Nephron (organoid): ENCODE results near the gene OCA2.
A peak's percentile ranks its signal among the peaks of the same experiment; 100 is the strongest.

Experiments used
- H3K27ac Mint-ChIP-seq, 3 experiments: 2 replicates each; pipeline ENCODE4 v1.8.0; 2020; ENCODE audit warnings: mixed read lengths in 3 of 3, mild to moderate bottlenecking in 2 of 3, moderate library complexity in 1 of 3
- H3K27me3 Mint-ChIP-seq: 2 replicates; pipeline ENCODE4 v1.8.0; 2021; ENCODE audit warnings: low read depth, mild to moderate bottlenecking, moderate library complexity, mixed read lengths
- H3K36me3 Mint-ChIP-seq: 2 replicates; pipeline ENCODE4 v1.8.0; 2020; ENCODE audit warnings: low read depth, mixed read lengths
- H3K4me1 Mint-ChIP-seq: 2 replicates; pipeline ENCODE4 v1.8.0; 2020; ENCODE audit warnings: mixed read lengths
- H3K4me3 Mint-ChIP-seq, 3 experiments: 2 replicates each; pipeline ENCODE4 v1.8.0; 2020; ENCODE audit warnings: mild to moderate bottlenecking in 3 of 3, mixed read lengths in 3 of 3, moderate library complexity in 2 of 3
- H3K9me3 Mint-ChIP-seq: 2 replicates; pipeline ENCODE4 v1.8.0; 2020; ENCODE audit warnings: mixed read lengths
- CTCF ChIP-seq, 3 experiments: fragments of 200-600 bp; sonication (generic); IDR thresholded peaks; one replicate each; pipeline ENCODE4 v1.5.0; 2021; ENCODE audit warnings: antibody characterized with exemption in 3 of 3; ENCODE audit not compliant: unreplicated experiment in 3 of 3

Gene OCA2

DNA sequence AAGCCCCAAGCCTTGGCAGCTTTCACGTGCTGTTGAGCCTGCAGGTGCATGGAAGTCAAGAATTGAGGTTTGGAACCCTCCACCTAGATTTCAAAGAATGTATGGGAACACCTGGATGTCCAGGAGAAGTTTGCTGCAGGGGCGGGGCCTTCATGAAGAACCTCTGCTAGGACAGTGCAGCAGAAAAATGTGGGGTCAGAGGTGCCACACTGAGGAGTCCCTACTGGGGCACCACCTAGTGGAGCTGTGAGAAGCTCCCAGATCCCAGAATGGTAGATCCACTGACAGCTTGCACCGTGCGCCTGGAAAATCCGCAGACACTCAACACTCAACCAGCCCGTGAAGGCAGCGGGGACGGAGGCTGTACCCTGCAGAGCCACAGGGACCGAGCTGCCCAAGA lies 201.6 kb downstream of the OCA2 start:
- Mint-ChIP-seq H3K27ac (no peak overlapping the region), H3K9me3 (peaks cover 30% of the 10 kb centered on the region), H3K27me3 (no peaks in the 10 kb centered on the region), H3K36me3 (peaks cover 23% of the 10 kb centered on the region), H3K4me1 (no peaks in the 10 kb centered on the region), H3K4me3 (no peak overlapping the region)
- no peak for TF ChIP-seq CTCF (IDR thresholded peaks at IDR 0.05; ENCODE audit: unreplicated experiment in 3 of 3)

- Mint-ChIP-seq H3K4me1 (no peaks in the 10 kb centered on the region), H3K36me3 (peaks cover 29% of the 10 kb centered on the region)
Observed at GRCh38 chr15:27894645-27895044, 204.5 kb downstream of the OCA2 start.

GRCh38 chr15:27889258-27889657 lies 209.9 kb downstream of the OCA2 start:
- Mint-ChIP-seq H3K4me3 (no peak overlapping the region), H3K9me3 (peaks cover 62% of the 10 kb centered on the region), H3K27ac (no peak overlapping the region), H3K4me1 (peaks cover 17% of the 10 kb centered on the region), H3K27me3 (peaks cover 4% of the 10 kb centered on the region), H3K36me3 (peaks cover 13% of the 10 kb centered on the region)
- no peak for TF ChIP-seq CTCF (IDR thresholded peaks at IDR 0.05; ENCODE audit: unreplicated experiment in 3 of 3)

More at GRCh38 chr15:27894645-27895044, 204.5 kb downstream of the OCA2 start:
- no peaks in the 10 kb centered on the region for H3K27me3 Mint-ChIP-seq
- no peak overlapping the region for H3K4me3 Mint-ChIP-seq
- no peak overlapping the region for H3K27ac Mint-ChIP-seq
- no peak for TF ChIP-seq CTCF (IDR thresholded peaks at IDR 0.05; ENCODE audit: unreplicated experiment in 3 of 3)
- peaks cover 54% of the 10 kb centered on the region for H3K9me3 Mint-ChIP-seq

GRCh38 chr15:27885201-27885600 lies 213.9 kb downstream of the OCA2 start:
- Mint-ChIP-seq H3K27me3 (peaks cover 4% of the 10 kb centered on the region), H3K9me3 (peaks cover 52% of the 10 kb centered on the region), H3K27ac (peak overlapping the region in 2 of 3 experiments; percentile 11 to 44), H3K4me3 (no peak overlapping the region), H3K4me1 (peaks cover 17% of the 10 kb centered on the region), H3K36me3 (peaks cover 6% of the 10 kb centered on the region)
- no peak for TF ChIP-seq CTCF (IDR thresholded peaks at IDR 0.05; ENCODE audit: unreplicated experiment in 3 of 3)

- TF ChIP-seq CTCF (IDR thresholded peaks at IDR 0.05; ENCODE audit: unreplicated experiment in 3 of 3): no peak
- Mint-ChIP-seq H3K36me3 (peaks cover 6% of the 10 kb centered on the region), H3K4me3 (peak overlapping the region in 2 of 3 experiments; percentile 10 to 64), H3K27ac (peak overlapping the region; percentile 44 to 61 (median 45)), H3K27me3 (peaks cover 4% of the 10 kb centered on the region), H3K4me1 (peaks cover 17% of the 10 kb centered on the region), H3K9me3 (peaks cover 51% of the 10 kb centered on the region)
Observed at GRCh38 chr15:27884726-27885125, 214.4 kb downstream of the OCA2 start.

DNA sequence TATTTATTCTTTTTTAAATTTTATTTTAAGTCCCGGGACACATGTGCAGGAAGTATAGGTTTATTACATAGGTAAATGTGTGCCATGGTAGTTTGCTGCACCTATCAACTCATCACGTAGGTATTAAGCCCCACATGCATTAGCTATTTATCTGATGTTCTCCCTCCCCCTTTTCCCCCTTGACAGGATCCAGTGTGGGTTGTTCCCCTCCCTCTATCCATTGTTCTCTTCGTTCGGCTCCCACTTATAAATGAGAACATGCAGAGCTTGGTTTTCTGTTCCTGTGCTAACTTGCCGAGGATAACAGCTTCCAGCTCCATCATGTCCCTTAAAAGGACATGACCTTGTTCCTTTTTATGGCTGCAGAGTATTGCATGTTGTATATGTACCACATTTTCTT lies 220.3 kb downstream of the OCA2 start:
- Mint-ChIP-seq H3K4me1 (no peaks in the 10 kb centered on the region), H3K27me3 (peaks cover 7% of the 10 kb centered on the region), H3K4me3 (no peak overlapping the region), H3K36me3 (peaks cover 6% of the 10 kb centered on the region), H3K9me3 (peaks cover 34% of the 10 kb centered on the region), H3K27ac (no peak overlapping the region)
- TF ChIP-seq CTCF (IDR thresholded peaks at IDR 0.05; ENCODE audit: unreplicated experiment in 3 of 3): no peak
